ENCODE data around the gene CYTH2. TPM values are rescaled to one million over a fixed set of nuclear protein-coding genes. Genes with fewer than 3 reads are reported as not detected.

The CYTH2 gene
- total RNA-seq, 1 experiment from 2014 or later = 103 TPM

- no peaks in the 10 kb centered on the region for H4K20me1 ChIP-seq (ENCODE audit: control insufficient read depth, insufficient read depth, insufficient read length)
- H3K9me3 ChIP-seq (ENCODE audit: control insufficient read depth, low read depth, low read length) = no peaks in the 10 kb centered on the region
- no peaks in the 10 kb centered on the region for H3K79me2 ChIP-seq (ENCODE audit: insufficient read depth, low read length)
- no peak overlapping the region for H3T11ph ChIP-seq (ENCODE audit: low read length)
- H3K18ac ChIP-seq (ENCODE audit: insufficient read length, low read depth, low read length) = no peak overlapping the region
- WGBS (ENCODE audit: extremely low coverage, insufficient read length, low lambda C conversion rate) = no CpG with 5 or more reads among the region's 19 CpGs
- no peak overlapping the region for H2AFZ ChIP-seq (ENCODE audit: low read length)
- H3K4me2 ChIP-seq (ENCODE audit: insufficient read depth, insufficient read length, low read length) = peak overlapping the region; percentile 31
- Mint-ChIP-seq H3K27me3 (ENCODE audit: low read depth) (peaks cover 6% of the 10 kb centered on the region), H3K9me3 (no peaks in the 10 kb centered on the region), H3K4me3 (no peak overlapping the region), H3K4me1 (peaks cover 17 to 31% of the 10 kb centered on the region in 2 experiments), H3K27ac (no peak overlapping the region), H3K36me3 (ENCODE audit: insufficient read depth in 1 of 3, low read depth in 3 of 3) (0 out of 7 replicates have a peak, but pooled peaks cover 0 to 3% (median 0%) of the 10 kb centered on the region in 3 experiments)
- H2BK20ac ChIP-seq (ENCODE audit: low read depth, low read length, poor library complexity, severe bottlenecking) = no peak overlapping the region
- no peak overlapping the region for H2BK15ac ChIP-seq (ENCODE audit: low read depth, low read length)
- no peak overlapping the region for H3K9ac ChIP-seq (ENCODE audit: extremely low read depth, insufficient read length, low read length)
- DNase-seq = no peak
- TF ChIP-seq CTCF (conservative IDR thresholded peaks at IDR 0.05) = no peak
- no peak overlapping the region for H4K5ac ChIP-seq (ENCODE audit: insufficient read length, low read depth, low read length)
- no peak overlapping the region for H2BK12ac ChIP-seq (ENCODE audit: insufficient read length, low read depth, low read length)
- no peak overlapping the region for H4K91ac ChIP-seq (ENCODE audit: insufficient read length, low read depth, low read length)
- H3K79me1 ChIP-seq (ENCODE audit: insufficient read depth, low read depth, low read length, poor library complexity, severe bottlenecking) = no peaks in the 10 kb centered on the region
- no peak overlapping the region for H2BK120ac ChIP-seq (ENCODE audit: low read depth, low read length, poor library complexity, severe bottlenecking)
- H3K56ac ChIP-seq (ENCODE audit: insufficient read length, low read depth, low read length) = no peak overlapping the region
- no peak overlapping the region for H4K8ac ChIP-seq (replicated peaks; ENCODE audit: insufficient read length, low read depth, low read length)
- H2BK5ac ChIP-seq (ENCODE audit: insufficient read length, low read length) = no peak overlapping the region
- no peak overlapping the region for H3K14ac ChIP-seq (ENCODE audit: insufficient read depth, low read length)
- H2AK5ac ChIP-seq (ENCODE audit: insufficient read length, low read length) = no peak overlapping the region
- peaks cover 12% of the 10 kb centered on the region for H3K23me2 ChIP-seq (ENCODE audit: insufficient read length, low read depth, low read length, poor library complexity, severe bottlenecking)
- no peak overlapping the region for H3K4ac ChIP-seq (ENCODE audit: low read depth, low read length)
- no peaks in the 10 kb centered on the region for H3K4me1 ChIP-seq (ENCODE audit: insufficient read depth, low read length)
- no peak overlapping the region for H3K27ac ChIP-seq (ENCODE audit: insufficient read length, low read depth, low read length)
- no peak overlapping the region for H3K23ac ChIP-seq (ENCODE audit: insufficient read length, low read depth, low read length)
- peaks cover 2% of the 10 kb centered on the region; the same call in 1 of the 2 replicates for H3K27me3 ChIP-seq (ENCODE audit: insufficient read depth, low read length)
These were observed 43.5 kb downstream of the CYTH2 start for GRCh38 chr19:48512504-48513288.
